PFSK-1 (cell line): ENCODE measurements around the gene PAQR4.

Source experiments
- POLR2AphosphoS5 ChIP-seq: IDR thresholded peaks from 2 replicates; pipeline ENCODE4 v1.6.1; 2012; ENCODE audit warnings: low read depth, mild to moderate bottlenecking, control low read depth, low read length, moderate library complexity
- SIN3A ChIP-seq: IDR thresholded peaks from 2 replicates; pipeline ENCODE4 v1.6.1; 2012; ENCODE audit warnings: mild to moderate bottlenecking, low read length, moderate library complexity, borderline replicate concordance; ENCODE audit not compliant: insufficient read depth
- TAF1 ChIP-seq: IDR thresholded peaks from 2 replicates; pipeline ENCODE4 v1.6.1; 2012; ENCODE audit warnings: low read length, control low read depth, borderline replicate concordance; ENCODE audit not compliant: insufficient read depth

- TF ChIP-seq TAF1 (no peak), SIN3A (no peak), POLR2AphosphoS5 (no peak)
These were observed 32.2 kb downstream of the PAQR4 start for GRCh38 chr16:3001316-3001715.
